GM08714 (cell line): Measurements from ENCODE around the gene MORC4.
A peak's percentile ranks its signal among the peaks of the same experiment; 100 is the strongest.
"Not testable (repeated sequence)": the region's sequence is repeated elsewhere in the genome, so short reads cannot be mapped to it uniquely, and the experiment has no call there.

Experiments used
- H3K4me3 ChIP-seq: fragments of 200-500 bp; sonication (Bioruptor generic); 2 replicates; pipeline ENCODE4 v1.5.1; 2014; ENCODE audit warnings: mild to moderate bottlenecking, low read length, inconsistent platforms
- ZNF274 ChIP-seq: IDR thresholded peaks from 2 replicates; pipeline ENCODE4 v1.6.1; 2012; ENCODE audit warnings: mild to moderate bottlenecking, low read depth, low read length

MORC4 gene

DNA sequence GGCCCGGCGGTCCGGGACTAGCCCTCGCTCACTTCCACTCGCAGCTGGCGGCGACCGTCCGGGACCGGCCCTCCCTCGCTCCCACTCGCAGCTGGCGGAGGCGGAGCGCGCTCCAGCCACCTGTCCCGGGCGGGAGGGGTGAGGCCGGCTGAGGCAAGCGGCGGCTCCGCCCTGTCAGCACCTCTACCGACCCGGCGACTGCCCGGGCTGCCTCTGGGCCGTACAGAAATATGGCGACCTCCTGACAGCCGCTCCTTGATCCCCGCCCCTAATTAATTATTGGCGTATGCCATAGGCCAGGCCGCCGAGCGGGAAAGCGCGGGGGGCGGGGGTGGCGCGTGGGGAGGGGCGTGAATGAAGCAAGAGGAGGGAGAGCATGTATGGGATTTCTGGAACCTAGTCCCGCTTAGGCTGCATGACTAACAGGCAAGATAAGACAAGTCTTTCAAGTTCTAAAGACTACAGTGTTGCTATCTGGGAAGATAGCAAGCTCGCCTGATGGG is at the start of gene MORC4:
MORC4 (minus strand) TSS at position 200 of the 503 bp plus-strand sequence. CDS start 243 bp downstream, outside the sequence.
- TF ChIP-seq ZNF274 = no peak
- peak within 1 kb of the TSS; percentile 57 for H3K4me3 ChIP-seq

- TF ChIP-seq ZNF274 = no peak
- H3K4me3 ChIP-seq = no peak overlapping the region
These were observed 47.6 kb upstream of the MORC4 start for GRCh38 chrX:107047622-107048021.

- no peak overlapping the region for H3K4me3 ChIP-seq
- no peak for TF ChIP-seq ZNF274
These were observed 29.7 kb upstream of the MORC4 start for GRCh38 chrX:107029752-107030151.

GRCh38 chrX:107025545-107025944 is 25.5 kb upstream of the MORC4 start:
- H3K4me3 ChIP-seq = no peak overlapping the region
- TF ChIP-seq ZNF274 = no peak

DNA sequence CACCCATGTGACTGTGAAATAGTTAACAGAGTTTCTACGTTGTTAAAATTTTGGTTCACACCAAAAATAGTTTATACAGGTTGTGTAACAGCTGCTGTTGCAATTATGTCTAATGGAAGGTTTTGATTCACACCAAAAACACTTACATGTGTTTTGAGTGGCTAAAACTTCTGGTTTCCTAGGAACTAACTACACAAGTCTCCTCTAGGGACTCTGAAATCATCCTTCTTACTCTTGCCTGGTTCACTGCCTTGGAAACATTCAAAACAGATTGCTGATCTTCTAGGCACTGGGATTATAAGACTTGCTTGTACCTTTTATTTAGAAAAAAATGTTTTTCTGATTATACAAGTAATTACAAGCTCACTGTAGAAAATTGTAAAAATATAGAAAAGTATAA is 14.9 kb upstream of the MORC4 start:
- no peak for TF ChIP-seq ZNF274
- no peak overlapping the region for H3K4me3 ChIP-seq

- TF ChIP-seq ZNF274 = no peak
These were observed 8.0 kb upstream of the MORC4 start for GRCh38 chrX:107008034-107008433.

DNA sequence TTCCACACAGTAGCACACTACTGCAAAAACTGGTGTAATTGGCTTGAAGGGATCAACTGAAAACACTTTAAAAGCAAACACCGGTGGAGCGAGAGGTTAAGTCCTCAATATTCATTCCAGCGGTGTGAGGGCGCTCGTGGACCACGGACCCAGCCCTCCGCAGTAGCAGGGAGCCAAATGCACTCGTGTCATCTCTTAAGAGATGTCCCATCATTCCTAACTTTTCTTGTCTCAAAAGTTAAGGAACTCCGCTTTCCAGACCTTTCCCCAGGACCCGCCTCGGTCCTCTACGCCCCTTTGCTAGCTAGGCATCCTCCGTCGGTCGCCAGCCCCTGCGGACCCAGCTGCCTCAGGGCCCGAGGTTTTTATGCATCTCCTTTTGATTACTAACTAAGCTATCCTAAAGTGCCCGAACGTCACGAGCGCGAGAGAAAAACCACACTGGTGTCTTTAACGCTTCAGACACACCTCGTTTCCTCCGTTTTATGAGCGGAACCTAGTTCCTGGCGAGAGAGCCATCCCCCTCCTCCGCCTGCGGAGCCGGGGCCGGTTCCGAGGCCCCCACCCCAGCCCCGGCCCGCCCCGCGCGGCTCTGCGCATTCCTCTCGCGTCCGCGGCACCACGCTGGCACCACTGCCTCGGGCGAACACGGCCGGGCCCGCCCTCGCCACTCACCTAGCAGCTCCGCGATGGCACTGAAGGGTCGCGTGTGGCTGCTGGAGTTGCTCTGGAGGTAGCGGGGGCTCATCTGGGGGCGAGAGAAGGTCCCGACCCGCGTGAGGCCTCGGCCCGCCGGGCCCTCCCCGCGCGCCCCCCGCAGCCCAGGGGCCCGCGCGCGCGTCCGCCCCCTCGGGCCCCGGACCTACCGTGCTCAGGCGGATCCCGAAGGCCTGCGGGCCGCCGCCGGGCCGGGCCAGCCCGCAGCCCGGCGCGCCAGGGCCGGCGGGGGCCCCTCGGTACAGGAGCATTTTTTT is 723 bp downstream of the MORC4 start:
- H3K4me3 ChIP-seq = peak overlapping the region; percentile 57
- TF ChIP-seq ZNF274 = no peak

More at GRCh38 chrX:107008034-107008433, 8.0 kb upstream of the MORC4 start:
- H3K4me3 ChIP-seq = no peak overlapping the region

GRCh38 chrX:106997611-106998010 is 2.4 kb downstream of the MORC4 start:
- no peak for TF ChIP-seq ZNF274
- H3K4me3 ChIP-seq = no peak overlapping the region

DNA sequence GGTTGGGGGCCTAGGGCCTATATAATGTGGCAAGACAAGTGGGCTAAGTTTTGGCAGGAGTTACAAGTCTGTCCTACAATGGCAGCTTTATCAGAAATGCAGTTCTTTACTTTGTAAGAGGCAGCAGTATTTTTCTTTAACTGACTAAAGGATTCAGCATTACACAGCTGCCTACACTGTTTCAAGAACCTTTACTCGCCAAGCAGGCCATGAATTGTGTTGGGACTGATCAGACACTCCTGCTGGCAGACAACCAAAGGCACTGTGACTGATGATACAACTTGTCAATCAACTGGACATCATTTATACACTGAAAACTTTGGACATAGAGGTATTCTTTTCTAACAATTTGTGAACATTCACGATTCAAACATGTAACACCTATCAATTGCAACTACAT is 4.3 kb downstream of the MORC4 start:
- no peak for TF ChIP-seq ZNF274

DNA sequence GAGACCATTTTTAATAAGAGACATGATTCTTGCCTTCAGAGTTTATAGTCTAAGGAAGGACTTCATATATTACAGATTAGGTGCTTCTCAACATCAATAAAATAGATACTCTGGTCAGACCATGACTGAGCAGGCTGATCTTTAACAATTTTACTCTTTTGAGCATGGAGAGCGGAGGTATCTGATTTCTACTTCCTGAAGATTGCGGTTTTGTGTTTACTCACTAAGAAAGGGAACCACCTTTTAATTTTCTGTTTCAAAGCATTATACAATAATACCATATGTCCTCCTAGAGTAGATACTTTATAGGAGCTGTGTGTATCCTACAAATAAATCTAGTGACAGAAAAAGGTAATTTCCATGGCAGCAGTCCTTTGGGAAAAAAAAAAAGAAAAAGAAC is 12.5 kb downstream of the MORC4 start:
- TF ChIP-seq ZNF274 = no peak
- H3K4me3 ChIP-seq = no peak overlapping the region

More for the DNA sequence above, 4.3 kb downstream of the MORC4 start:
- H3K4me3 ChIP-seq = no peak overlapping the region

- no peak overlapping the region for H3K4me3 ChIP-seq
- no peak for TF ChIP-seq ZNF274
These were observed 18.9 kb downstream of the MORC4 start for GRCh38 chrX:106980952-106981626.

DNA sequence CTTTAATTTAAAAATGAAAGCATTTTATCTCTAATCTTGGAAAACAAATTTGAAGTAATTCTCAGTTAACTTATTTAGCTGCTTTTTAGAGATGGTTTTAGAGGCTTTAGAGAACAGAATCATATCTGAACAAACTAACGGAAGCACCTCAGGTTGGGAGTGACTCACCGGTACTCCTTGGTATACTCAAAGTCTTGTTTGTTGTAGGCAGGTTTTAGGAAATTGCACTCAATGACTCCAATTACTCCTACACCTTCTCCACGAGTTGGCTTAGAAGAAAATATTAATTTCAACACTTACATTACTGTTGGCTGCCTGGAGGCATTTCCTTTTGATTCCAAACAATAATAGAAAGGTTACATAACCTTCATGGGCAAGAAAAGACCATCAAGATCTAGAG is 23.6 kb downstream of the MORC4 start:
- no peak overlapping the region for H3K4me3 ChIP-seq
- no peak for TF ChIP-seq ZNF274

DNA sequence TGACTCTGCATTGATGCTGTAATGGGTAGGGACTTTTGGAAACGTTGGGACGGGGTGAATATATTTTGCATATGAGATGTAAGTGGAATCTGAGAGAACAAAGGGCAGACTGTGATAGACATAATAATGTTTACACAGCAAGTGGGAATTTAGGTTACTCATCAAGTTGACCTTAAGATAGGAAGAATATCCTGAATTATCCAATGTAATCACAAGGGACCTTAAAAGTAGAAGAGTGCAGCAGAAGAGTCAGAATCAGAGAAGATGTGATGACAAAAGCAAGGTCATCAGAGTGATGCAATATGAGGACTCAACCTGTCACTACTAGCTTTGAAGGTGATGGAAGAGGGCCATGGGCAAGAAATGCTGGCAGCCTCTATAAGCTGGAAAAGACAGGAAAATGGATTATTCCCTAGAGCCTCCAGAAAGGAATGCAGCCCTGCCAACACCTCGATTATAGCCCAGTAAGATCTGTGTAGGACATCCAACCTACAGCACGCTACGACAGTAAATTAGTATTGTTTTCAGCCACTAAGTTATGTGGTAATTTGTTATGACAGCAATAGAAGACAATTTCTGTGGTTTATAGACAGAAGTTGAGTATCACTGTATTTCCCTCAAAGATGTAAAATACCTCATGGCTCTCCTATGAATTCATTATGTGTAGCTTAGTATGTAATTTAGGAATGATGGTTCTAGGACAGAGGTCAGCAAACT is 26.4 kb downstream of the MORC4 start:
- TF ChIP-seq ZNF274 = no peak
- no peak overlapping the region for H3K4me3 ChIP-seq

- no peak for TF ChIP-seq ZNF274
- no peak overlapping the region for H3K4me3 ChIP-seq
These were observed 27.1 kb downstream of the MORC4 start for GRCh38 chrX:106972896-106973295.

DNA sequence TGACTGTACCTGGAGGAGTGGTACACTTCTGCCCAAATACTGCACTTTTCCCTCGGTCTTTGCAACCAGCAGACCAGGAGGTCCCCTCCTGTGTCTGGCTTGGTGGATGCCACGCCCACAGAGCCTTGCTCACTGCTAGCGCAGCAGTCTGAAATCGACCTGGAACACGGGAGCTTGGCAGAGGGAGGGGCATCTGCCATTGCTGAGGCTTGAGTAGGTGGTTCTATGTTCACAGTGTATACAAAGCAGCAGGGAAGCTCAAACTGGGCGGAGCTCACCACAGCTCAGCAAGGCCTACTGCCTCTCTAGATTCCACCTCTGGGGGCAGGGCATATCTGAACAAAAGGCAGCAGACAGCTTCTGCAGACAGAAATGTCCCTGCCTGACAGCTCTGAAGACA is 33.5 kb downstream of the MORC4 start:
- H3K4me3 ChIP-seq = not testable (repeated sequence)
